Stimulated activated CD4-positive, alpha-beta T cell treated with anti-CD3 and anti-CD28 coated beads, Interleukin-4, amount 100 ng/mL, for 48 hours (primary cell): ENCODE measurements around the gene URM1.

Source experiments
- DNase-seq, 2 donors: peaks; one replicate each; pipeline ENCODE4 v3.0.0-alpha.2; 2020; ENCODE audit warnings: low read depth in 2 of 2

The URM1 gene

DNA sequence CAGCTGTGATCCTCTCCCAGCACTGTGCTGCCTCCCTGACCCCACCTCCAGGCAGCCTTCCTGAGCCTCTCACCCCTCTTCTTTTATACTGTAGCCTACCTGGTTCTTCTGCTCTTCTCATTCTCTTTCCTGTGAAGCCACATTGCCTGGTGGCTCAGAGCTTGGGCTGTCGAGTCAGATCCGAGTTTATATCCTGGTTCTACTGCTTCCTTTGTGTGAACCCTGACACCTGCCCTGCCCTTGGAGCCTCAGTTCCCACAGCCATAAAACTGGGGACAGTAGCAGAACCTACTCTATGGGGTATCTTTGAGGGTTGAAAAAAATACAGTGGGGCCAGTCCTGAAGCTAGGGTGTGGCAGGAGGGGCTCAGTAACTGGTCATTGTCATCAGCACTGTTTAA is 22.0 kb upstream of the URM1 start:
- DNase-seq = no peak

- DNase-seq = no peak
Observed at GRCh38 chr9:128349772-128350171, 21.4 kb upstream of the URM1 start.

DNA sequence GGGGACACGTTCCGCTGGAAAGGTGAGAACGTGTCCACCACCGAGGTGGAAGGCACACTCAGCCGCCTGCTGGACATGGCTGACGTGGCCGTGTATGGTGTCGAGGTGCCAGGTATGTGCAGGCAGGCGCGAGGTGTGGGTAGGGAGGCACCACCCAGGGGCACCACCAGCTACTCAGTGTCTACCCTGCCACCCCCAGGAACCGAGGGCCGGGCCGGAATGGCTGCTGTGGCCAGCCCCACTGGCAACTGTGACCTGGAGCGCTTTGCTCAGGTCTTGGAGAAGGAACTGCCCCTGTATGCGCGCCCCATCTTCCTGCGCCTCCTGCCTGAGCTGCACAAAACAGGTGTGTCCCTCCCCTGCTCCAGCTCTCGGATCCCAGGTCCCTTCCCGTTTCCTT is 15.7 kb upstream of the URM1 start:
- no peak for DNase-seq

DNA sequence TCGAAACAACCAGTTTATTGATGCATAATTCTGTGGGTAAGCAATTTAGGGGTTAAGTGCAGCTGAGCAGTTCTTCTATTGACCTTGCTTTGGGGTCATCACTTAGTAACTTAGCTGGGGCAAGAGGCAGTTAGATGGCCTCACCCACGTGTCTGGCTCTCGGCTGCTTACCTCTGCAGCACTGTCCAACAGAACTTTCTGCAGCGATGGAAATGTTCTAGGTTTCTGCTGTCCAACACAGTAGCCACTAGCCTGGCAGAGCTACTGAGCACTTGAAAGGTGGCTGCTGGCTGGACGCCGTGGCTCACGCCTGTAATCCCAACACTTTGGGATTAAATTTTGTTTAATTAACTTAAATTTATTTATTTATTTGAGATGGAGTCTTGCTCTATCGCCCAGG is 13.1 kb upstream of the URM1 start:
- no peak for DNase-seq

DNA sequence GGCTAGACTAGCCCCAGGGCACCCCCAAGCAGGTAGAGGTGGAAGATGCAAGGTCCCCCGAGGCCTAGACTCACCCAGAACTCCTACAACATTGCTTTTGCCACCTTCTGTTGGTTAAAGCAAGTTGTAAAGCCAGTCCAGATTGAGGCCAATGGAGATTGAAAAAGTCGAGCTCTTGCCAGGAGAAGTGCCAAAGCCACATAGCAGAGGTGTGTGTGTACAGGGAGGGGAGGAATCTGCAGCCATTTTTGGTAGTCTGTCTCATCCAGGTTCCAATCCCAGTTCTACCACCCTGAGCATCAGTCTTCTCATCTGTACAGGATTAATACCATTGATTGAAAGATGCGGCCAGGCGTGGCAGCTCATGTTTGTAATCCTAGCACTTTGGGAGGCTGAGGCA is 12.3 kb upstream of the URM1 start:
- DNase-seq = no peak

- DNase-seq = no peak
Observed at GRCh38 chr9:128360826-128361225, 10.3 kb upstream of the URM1 start.

GRCh38 chr9:128361296-128361985 is 9.7 kb upstream of the URM1 start:
- DNase-seq = no peak

GRCh38 chr9:128361986-128362646 is 9.1 kb upstream of the URM1 start:
- peak; percentile 54 to 63 for DNase-seq

- DNase-seq = no peak
Observed at GRCh38 chr9:128362774-128363173, 8.4 kb upstream of the URM1 start.

DNA sequence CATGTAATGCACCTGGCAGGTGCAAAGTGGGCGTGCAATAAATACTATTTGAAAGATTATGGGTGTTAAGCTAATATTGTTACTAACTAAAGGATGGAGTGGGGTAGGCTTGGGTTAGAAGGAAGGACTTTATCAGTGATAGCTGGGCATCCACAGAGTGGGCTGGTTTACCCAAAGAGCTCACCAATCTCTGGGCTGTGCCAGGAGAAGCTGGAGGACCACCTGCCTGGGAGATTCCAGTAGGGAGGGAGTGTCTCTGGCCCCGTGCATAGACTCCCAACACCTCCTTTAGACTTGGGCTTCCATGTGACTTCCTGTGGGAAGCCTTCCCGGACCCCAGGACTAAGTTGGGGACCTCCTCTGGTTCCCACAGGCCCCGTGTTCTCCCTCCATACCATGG is 5.6 kb upstream of the URM1 start:
- DNase-seq = no peak

- DNase-seq = no peak
Observed at GRCh38 chr9:128369024-128369706, 2.0 kb upstream of the URM1 start.

- no peak for DNase-seq
Observed at GRCh38 chr9:128370367-128370751, 815 bp upstream of the URM1 start.

- DNase-seq = no peak
Observed at GRCh38 chr9:128371630-128372117, 500 bp downstream of the URM1 start.

GRCh38 chr9:128372188-128372641 is 1.0 kb downstream of the URM1 start:
- no peak for DNase-seq

GRCh38 chr9:128372784-128373183 is 1.6 kb downstream of the URM1 start:
- DNase-seq = no peak

- DNase-seq = no peak
Observed at GRCh38 chr9:128374221-128374675, 3.1 kb downstream of the URM1 start.

DNA sequence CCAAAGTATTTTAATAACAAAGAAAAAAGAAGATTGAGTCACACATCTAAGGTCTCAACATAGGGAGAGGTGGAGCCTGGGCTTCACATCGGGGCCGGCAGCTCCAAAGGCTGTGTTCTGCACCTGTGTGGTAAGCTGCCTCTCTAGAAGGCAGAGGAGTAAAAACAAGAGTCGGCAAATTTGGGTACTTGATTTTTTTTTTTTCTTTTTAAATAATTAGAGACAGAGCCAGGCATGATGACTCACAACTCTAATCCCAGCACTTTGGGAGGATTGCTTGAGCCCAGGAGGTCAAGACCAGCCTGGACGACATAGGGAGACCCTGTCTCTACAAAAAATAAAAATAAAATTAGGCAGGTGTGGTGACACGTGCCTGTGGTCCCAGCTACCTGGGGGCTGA is 4.7 kb downstream of the URM1 start:
- no peak for DNase-seq

DNA sequence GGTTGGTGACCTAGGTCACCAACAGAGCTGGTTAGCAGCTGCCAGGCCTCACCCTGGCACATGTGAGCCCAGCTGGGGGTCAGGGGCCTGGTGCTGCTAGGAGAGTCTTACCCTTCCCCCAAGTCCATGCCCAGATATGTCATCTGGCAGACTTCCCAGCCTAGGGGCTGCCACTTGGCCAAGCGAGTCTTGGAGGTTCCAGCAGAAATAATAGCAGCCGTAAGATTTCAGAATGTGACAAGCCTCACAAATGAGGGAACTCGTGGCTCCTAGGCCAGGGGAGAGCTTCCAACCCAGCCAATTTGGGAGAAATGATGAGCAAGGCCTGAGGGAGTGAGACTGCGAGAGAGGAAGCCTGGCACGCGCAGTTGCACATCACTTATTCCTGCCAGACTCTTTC is 11.1 kb downstream of the URM1 start:
- no peak for DNase-seq

GRCh38 chr9:128383007-128383753 is 12.0 kb downstream of the URM1 start:
- DNase-seq = no peak

DNA sequence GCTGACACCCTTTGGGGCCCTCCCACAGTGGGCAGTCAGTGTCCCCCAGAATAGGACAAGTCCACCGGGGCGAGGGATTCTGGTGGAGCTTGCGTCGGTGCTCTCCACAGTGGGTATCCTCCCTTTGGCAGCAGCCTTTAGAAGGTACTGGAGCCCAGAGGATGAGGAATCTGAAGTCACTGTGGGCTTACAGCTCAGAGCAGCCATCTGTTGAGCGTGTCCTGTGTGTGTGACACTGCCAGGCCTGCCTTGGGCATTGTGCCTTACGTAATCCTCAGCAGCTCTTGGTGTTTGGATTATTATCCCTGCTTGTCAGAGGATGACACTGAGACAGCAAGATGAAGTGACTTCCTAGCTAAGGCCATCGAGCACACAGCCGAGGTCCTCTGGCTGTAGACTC is 12.6 kb downstream of the URM1 start:
- no peak for DNase-seq

DNA sequence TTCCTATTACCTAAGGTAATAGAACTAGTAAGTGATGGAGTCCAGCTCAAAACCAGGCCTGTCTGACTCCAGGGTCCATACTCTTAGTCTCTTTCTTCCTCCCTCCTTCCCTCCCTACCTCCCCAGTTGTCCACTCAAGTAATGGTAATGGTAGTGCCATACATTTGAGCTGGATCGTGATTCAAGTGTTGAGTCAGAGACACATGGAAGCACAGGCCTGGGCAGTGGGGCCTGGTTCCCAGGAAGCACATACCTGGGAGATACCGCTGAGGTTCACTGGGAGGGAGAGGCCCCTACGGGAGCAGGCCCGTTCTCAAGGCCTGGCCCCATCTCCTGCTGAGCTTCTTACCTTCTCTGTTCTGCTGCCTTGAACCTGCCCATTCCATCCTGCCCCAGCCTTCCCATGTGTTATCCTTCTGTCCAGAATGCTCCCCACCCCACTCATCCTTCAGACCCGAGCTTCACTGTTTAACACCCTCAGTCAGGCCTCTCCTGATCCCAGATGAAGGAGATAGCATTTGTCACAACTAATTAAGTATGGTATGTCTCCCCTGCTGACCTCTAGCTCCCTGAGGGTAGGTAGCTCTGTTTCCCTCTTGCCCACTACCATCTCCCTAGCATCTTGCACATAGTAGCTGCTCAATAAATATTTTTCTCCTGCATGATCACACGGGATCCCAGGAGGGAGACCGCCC is 13.8 kb downstream of the URM1 start:
- no peak for DNase-seq
